ENCODE results near the gene PRKAR2B. TPM values are rescaled to one million over a fixed set of nuclear protein-coding genes. Genes with fewer than 3 reads are reported as not detected.
"Not testable (repeated sequence)": the region's sequence is repeated elsewhere in the genome, so short reads cannot be mapped to it uniquely, and the experiment has no call there.

PRKAR2B gene
- total RNA-seq, 1 experiment from 2014 or later: 0.06 TPM

DNA sequence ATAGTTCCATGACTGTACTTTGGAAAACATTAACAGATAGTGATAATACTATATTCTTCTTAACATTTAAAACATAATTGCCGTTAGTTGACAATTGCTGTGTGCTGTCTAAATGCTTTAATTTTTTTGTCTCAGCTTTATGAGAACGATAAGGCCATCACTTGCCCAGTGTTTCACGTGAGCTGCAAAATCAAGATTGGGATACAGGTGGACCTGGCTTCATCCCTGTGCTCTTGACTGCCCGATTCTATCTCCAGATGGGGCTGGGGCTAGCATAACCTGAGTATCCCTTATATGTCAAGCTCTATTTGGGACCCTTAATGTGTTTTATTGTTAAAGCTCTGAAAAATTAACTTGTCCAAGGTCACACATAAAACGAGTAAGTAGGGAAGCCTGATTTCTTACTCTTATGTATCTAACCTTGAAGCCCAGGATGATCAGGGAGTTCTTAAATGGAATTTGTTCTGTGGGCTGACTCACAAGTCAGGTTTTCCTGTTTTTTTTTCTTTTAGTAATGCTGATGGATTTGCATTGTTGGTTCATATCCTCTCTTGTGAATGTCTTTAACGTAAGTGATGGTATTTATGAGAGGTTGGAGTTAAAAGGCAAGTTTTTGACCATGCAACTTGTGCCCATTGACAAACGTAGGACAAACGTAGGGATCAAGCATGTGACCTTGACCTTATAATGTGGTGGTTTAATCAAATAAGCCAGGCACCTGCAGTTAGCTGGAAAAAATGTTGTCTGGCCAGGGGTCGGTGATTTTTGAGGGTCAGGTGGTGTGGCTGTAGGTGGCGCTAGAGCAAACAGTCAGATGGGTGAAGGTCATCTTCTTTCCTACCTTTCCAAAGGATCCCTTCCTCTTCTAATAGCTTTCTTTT lies 3.6 kb downstream of the PRKAR2B start:
- no peak for DNase-seq (ENCODE audit: low read depth)

DNA sequence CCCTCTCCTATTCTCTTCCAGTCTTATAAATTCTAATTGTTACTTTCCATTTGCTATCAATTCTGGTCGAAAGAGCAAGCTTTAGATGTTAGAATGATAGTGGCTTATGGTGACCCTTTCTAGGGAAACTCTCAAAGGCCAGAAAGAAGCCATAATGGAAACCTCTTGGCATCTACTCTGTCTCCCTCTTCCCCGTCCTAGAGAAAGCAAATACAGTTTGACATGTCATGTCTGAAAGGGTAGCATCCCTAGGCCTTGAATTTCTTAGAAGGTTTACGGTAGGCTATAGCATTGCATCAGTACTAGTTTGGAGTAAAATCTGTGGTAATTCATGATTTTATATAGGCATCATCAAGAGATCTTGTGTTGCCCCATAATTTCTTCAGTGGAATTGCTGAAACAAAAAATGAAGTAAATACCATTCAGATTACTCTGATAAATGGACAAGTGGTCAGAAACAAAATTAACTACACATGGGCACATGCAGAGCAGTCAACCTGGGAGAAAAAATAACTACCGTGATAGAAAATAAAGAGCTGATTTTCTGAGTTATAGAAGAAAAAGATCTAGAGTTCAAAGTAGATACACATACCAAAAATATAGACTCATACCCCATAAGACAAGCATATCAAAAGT lies 4.4 kb downstream of the PRKAR2B start:
- no peak for DNase-seq (ENCODE audit: low read depth)

DNA sequence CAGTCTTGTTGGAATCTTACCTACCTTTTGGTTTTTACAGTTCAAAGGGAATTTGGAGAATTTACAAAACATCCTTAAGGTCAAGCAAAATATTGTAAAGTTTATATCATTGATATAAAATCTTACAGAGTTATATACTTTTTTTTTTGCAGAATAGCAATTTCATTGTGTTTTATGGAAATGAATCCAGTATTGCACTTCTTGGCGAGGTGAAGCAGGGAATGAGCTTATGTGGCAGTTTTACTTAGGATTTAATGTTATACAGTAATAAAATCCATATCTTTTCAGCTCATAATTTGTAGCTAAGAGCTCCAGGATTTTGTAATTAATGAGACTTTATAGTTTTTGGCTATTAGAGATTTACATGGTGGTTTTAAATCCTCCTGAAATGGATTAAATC lies 5.0 kb downstream of the PRKAR2B start:
- no peak for DNase-seq (ENCODE audit: low read depth)

DNA sequence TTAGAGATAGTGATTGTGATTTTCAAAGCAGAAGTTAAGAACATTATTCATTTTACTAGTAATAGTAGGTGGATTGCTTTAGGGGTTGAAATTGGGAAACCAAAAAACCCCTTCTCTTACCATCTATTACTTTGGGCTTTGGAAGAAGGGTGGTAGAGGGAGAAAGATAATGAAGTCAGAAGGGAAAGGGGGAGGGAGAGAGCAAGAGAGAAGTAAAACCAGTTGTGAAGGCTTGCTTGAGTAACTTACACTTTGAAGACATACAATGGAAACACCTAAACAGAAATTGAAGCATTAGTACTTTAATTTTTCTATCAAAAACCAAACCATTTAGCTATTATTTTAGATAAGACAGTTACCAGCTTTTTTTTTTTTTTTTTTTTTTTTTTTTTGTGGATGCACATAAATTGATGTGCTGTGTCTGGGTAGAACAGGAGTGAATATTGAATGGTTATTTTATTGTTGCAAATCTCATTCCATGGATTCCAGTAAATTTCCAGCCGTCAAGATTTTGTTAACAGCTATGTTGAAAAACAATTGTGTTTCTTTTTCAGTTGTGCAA lies 5.5 kb downstream of the PRKAR2B start:
- DNase-seq (ENCODE audit: low read depth): no peak

DNA sequence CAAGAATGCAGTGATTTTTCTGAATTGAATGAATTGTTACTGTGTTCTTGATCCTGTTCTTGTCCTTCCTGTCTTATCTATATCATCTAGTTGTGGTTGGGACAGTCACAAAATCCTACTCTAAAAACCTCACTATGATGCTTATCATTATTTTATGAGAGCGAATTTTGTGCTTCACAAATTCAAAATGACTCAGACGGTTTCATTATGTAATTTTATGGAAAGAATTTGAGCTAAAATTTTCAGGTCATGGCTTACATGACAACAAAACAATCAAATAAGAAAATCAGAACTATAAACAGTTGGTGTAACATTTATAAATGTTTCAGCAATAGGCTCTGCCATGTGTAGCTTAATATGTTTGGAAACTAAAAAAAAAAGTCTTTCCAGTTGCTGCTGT lies 6.9 kb downstream of the PRKAR2B start:
- DNase-seq (ENCODE audit: low read depth): no peak

DNA sequence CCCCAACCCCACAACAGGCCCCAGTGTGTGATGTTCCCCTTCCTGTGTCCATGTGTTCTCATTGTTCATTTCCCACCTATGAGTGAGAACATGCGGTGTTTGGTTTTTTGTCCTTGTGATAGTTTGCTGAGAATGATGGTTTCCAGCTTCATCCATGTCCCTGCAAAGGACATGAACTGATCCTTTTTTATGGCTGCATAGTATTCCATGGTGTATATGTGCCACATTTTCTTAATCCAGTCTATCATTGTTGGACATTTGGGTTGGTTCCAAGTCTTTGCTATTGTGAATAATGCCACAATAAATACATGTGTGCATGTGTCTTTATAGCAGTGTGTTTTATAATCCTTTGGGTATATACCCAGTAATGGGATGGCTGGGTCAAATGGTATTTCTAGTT lies 10.5 kb downstream of the PRKAR2B start:
- DNase-seq (ENCODE audit: low read depth): not testable (repeated sequence)

DNA sequence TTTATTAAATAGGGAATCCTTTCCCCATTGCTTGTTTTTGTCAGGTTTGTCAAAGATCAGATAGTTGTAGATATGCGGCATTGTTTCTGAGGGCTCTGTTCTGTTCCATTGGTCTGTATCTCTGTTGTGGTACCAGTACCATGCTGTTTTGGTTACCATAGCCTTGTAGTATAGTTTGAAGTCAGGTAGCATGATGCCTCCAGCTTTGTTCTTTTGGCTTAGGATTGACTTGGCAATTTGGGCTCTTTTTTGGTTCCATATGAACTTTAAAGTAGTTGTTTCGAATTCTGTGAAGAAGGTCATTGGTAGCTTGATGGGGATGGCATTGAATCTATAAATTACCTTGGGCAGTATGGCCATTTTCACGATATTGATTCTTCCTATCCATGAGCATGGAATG lies 11.6 kb downstream of the PRKAR2B start:
- DNase-seq (ENCODE audit: low read depth): not testable (repeated sequence)

DNA sequence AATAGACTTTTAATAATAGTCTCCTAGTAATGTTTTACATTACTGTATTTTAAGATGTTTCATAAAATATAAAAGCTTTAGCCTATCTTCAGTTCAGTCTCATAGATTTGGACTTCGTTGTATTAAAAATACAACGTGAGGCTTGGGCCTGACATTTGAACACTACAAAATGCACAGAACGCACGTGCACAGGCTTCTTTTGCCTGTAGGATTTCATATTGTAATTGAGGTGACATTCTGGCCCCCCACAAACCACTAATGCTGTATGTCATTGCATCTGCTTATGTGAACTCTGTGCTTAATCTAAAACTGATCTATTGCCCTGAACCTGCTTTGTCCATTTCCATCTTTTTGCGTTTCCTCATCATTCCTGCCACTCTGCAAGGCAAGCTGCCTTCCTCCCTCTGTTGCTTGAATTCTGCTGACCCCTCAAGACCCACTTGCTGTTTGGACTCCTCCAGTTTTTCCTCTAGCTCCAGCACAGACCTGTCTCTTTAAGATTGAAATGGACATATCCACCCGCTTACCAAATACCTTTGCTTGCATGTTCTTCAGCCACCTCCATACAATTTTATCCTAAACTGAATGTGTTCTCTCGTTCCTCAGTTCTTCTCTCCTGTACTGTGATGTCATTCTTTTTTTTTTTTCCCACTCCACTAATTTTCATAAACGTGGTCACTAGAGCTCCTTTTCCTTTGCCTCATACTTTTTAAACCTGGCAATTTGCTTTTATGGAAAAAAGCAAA lies 12.4 kb downstream of the PRKAR2B start:
- DNase-seq (ENCODE audit: low read depth): no peak

DNA sequence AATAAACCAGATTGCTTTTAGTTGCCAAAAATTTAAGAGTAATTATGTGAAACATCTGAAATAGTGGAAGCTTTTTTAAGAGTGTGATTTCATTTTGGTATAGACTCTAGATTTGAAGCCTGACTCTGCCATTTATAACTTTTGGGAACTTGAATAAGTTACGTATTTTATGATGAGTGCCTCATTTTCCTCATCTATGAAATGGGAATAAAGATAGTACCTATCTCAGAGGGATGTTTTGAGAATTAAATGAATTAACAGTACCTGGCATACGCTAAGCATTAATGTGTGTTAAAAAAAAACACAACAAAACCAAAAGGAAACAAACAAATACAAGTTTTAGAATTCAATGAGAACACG lies 12.9 kb downstream of the PRKAR2B start:
- DNase-seq (ENCODE audit: low read depth): no peak

DNA sequence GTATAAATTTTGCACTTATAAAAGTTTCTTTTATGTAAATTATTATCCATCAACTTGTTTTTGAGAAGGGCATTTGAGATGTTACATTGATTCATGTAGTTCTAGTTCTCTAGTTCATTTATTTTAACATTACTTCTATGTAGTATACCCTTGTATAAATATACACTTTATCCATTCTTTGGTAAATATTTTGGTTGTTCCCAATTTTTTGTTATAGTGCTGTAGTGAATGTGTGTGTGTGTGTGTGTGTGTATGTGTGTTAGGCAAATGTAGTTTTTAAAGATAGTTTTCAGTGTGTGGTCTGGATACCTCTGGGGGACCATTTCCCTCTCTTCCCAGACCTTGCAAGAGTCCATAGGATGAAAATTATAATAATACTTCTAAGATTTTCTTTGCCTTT lies 15.0 kb downstream of the PRKAR2B start:
- no peak for DNase-seq (ENCODE audit: low read depth)

DNA sequence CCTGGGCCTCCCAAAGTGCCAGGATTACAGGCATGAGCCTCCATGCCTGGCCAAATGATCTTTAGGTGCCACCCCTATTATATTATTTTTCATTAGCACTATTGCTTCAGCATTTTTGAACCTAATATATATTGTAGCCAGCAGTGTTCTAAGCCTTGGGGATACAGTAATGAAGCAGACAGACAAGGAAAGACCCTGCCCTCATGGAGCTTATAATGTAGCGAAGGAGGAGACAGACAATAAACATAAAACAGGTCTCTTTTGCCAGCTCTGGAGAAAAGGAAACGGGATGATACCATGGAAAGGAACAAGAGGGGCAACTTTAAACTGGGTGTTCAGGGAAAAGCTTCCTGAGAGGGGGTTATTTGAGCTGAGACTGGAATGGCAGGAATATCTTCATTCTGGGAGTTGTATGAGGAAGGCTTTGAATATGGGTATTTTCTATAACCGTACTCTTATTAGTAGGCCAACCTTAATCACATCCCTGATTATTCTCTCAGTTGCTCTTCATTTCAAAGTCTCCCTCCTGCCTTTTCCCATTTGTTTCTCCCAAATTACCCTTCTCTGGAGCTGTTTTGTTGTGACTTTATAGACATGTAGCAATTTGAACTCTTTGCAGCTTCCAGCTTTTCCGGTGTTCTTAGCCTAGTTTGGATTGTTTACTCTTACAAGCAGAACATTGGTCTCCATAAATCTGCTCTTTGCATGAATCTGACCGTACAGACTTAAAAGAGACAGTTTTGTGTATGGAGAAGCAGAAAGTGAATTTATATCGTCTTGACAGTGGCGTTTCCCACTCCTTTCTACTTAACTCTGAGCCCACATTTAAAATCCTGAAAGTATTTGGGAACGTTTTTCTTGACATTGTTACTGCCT lies 19.0 kb downstream of the PRKAR2B start:
- no peak for DNase-seq (ENCODE audit: low read depth)

DNA sequence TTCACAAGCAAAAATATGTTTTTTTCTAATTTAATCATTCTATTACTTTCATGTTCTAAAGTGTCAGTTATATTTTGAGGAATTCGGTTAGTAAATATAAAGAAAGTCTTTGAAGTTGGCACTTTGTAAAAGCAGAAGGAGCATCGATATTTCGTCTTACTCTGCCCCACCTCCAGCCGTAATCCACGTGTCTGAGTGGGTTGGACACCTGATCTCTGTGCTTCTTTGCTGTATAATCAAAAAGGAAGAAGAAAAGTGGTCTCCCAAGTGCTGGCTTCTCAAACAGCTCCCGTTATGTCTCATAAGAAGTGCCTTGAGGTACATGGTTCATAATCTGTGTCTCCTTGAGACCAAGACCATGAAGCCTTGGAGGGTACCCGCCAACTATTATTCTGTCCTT lies 19.8 kb downstream of the PRKAR2B start:
- no peak for DNase-seq (ENCODE audit: low read depth)

DNA sequence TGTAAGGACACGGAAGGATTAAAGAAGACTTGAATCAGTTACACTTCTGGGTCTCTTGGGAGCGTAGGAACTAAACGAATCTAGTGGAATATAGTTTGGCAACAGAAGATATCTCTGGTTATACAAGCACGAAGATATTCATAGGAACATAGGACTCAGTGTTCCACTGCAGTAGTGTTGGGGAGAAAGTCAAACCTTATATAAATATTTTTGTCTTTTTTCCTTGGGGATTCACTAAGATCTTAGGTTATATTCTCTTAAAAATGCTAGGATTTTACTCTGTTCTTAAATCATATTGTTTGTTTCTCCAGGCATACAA lies 21.4 kb downstream of the PRKAR2B start:
- no peak for DNase-seq (ENCODE audit: low read depth)

DNA sequence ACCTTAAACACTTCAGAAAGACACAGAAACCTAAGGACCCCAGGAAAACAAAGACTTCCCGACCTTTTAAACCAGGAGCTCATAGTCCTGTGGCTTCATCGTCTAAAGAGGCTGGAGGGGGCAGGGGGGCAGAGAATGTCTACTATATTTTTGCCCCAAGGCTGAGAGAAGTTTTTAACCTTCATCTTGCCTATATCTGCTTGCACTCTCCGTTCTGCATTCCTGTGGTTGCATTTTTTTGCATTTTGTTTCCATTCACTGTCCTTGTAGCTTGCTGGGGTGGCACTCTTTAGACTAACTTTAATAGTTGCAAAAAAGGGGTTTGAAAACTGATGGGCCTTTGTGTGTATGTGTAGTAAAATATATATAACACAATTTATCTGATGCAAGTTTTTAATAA lies 23.7 kb downstream of the PRKAR2B start:
- DNase-seq (ENCODE audit: low read depth): no peak

DNA sequence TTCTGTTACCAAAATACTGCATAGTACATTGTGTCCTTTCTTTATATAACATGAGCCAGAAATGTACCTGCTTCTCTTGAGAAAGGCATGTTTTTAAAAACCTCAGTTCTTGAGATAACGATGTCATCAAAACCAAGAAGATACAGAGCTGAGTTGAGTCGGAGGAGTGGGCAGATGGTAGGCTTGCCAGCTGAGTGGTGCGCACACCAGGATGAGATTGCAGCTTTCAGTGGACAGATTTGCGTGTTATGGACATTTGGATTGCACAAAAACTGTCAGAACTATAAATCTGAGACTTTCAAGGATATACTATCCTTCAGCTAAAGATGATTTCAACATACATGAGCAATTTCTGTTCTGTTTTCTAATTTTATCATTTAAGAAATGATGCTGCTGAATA lies 25.0 kb downstream of the PRKAR2B start:
- no peak for DNase-seq (ENCODE audit: low read depth)

DNA sequence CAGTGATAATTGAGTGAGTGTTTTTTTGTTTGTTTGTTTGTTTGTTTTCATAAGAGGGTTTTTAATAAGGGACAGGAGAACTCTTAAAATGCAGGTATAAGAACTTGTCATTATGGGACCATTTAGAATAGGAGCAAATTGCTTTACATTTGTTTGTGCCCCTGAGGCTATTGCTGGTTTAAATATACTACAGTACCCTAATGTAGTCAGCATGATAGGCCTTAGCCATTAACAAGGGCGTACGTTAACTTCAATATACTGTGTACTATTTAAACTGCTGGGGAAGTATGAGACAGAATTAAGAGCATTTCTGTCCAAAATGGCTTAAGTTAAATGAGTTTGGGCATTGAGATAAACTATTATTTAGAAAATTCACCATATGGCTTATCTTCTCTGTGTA lies 26.2 kb downstream of the PRKAR2B start:
- no peak for DNase-seq (ENCODE audit: low read depth)

DNA sequence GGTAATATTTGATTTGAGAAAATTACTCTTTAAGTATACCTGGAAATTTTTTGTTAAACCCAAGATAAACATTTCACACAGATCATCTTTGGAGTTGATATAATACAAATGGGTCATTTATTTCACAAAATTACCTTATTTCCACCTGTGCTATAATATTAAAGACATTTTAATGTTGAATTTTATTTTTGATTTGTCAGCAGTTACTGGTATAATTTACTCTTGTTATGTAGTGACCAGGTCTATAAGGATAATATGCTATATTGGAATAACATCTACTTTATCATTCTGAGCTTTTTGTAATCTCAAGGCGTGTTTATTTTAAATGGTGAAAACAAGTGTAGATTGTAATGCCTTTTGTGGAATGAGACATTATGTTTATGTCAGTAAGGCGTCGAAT lies 26.6 kb downstream of the PRKAR2B start:
- DNase-seq (ENCODE audit: low read depth): no peak

DNA sequence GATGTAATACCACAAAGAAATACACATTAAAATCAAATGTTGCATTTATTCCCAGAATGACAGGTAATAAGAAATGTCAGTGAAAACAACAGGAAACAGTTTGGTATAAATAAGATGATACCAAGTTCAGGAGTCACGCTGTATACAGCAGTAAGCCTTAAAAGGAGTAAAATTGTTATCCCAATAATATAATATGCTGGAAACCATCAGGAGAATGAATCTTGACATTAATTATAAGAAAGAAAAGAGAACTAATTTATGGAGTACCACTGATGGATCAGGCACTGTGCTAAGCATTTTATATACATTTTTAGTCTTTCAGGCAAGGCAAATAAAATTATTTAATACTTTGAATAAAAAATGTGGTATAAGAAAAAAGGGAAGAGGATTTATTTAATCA lies 27.6 kb downstream of the PRKAR2B start:
- DNase-seq (ENCODE audit: low read depth): no peak

DNA sequence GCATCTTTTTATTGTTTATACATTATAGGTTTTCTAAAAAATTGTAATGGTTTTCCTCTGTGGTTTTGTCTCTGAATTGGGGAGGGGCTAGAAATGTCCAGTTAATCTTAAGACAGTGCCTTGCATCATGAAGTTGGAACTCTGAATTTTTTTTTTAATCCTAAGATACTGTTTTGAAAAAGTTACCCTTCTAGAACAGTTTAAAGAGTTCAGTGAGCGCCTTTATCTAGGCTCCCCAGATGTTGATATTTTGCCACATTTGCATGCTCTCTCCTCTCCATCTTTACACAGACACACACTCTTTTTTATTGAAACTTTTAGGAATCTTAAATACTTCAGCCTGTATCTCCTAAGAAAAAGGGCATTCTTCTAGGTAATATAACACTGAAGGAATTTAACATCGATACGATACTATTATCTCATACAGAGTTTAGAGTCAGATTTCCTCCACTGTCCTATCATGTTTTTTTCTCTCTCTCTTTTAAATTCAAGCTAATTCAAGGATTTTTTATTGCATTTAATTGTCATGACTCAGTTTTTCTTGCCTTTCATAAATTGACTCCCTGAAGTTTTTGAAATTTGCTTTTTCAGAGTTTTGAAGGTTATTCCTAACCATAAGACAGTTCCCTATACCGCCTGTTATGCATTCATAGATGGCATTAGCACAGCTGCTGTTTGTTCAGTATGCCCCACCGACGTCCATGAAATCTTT lies 31.5 kb downstream of the PRKAR2B start:
- no peak for DNase-seq (ENCODE audit: low read depth)

DNA sequence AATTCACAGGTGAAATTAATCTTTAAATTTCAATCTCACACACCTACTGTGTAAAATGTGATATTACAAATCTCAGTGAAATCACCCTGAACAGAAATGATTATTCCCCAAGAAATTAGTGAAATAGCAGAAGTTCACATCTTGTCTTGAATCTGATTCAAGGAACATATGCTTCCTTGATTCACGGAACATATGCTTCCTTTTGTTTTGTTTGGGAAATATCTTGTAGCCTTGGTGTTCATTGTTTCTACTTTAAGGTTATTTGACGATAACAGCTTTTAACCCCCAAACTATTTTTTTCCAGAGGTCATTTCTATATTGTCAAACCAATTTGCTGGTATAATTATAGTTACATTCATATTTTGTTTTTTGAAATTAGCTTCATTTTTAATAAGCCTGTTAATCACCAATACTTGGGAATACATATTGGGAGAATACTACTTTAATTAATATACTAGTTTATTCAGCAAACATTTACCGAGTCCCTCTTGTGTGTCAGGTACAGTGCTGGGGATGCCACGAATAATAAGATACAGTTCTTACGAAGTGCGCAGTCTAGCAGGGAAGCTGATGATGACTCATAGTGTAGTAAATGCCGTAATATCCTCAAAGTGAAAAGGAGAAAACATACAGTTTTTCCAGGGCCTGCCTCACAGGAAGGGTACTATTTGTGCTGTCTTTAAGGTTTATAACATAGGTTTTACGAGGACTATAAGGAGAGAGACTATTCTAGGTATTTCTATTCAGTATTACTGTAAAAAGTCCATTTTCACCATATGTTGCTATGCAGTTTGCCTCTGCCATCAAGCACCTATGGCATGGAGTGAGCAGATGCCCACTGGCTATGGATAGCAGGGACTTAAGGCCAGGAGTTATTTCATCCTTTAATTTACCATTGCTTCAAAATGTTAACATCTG lies 32.5 kb downstream of the PRKAR2B start:
- DNase-seq (ENCODE audit: low read depth): no peak
